D721Med (cell line): ENCODE results near the gene C2.

Experiments used
- DNase-seq: peaks from one replicate; pipeline ENCODE4 v3.0.0; 2011; ENCODE audit warnings: low spot score; ENCODE audit not compliant: insufficient read length
- FAIRE-seq: peaks from 2 replicates; lab custom pipeline; 2011; peaks lifted over from hg19 to GRCh38; lab: Jason Lieb, UNC
- TF ChIP-seq, protein P1 (sequence below): IDR thresholded peaks from 2 replicates; pipeline ENCODE4 v1.5.1; 2012; ENCODE audit warnings: mild to moderate bottlenecking, control low read depth; ENCODE audit not compliant: insufficient read depth; ENCODE audit errors: missing control alignments

C2 gene

GRCh38 chr6:31958741-31959739 lies 31.5 kb downstream of the C2 start, which contains the start of the genes NELFE and SKIC2:
Gene NELFE, minus strand, starts transcription at chr6:31958971. Its CDS starts 525 bp downstream, at chr6:31958446.
Gene SKIC2, plus strand, starts transcription at chr6:31959175. Its CDS starts 18 bp downstream, at chr6:31959193.
- FAIRE-seq (no peak), DNase-seq (peak; percentile 99)
- TF ChIP-seq, protein P1, sequence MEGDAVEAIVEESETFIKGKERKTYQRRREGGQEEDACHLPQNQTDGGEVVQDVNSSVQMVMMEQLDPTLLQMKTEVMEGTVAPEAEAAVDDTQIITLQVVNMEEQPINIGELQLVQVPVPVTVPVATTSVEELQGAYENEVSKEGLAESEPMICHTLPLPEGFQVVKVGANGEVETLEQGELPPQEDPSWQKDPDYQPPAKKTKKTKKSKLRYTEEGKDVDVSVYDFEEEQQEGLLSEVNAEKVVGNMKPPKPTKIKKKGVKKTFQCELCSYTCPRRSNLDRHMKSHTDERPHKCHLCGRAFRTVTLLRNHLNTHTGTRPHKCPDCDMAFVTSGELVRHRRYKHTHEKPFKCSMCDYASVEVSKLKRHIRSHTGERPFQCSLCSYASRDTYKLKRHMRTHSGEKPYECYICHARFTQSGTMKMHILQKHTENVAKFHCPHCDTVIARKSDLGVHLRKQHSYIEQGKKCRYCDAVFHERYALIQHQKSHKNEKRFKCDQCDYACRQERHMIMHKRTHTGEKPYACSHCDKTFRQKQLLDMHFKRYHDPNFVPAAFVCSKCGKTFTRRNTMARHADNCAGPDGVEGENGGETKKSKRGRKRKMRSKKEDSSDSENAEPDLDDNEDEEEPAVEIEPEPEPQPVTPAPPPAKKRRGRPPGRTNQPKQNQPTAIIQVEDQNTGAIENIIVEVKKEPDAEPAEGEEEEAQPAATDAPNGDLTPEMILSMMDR, result no peak

- TF ChIP-seq, protein P1, result no peak
- DNase-seq (no peak), FAIRE-seq (no peak)
Measured at GRCh38 chr6:31961616-31962015, 34.1 kb downstream of the C2 start.

DNA sequence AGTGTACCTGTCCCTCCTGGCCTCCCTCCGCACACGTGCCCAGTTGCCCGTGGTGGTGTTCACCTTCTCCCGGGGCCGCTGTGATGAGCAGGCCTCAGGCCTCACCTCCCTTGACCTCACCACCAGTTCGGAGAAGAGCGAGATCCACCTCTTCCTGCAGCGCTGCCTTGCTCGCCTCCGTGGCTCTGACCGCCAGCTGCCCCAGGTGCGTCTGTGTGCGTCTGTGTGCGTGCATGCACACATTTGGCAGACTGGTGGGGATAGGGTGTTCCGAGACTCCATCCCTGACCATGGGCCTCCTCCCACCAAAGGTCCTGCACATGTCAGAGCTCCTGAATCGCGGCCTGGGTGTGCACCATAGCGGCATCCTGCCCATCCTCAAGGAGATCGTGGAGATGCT lies 36.4 kb downstream of the C2 start:
- TF ChIP-seq, protein P1, result no peak
- FAIRE-seq (no peak), DNase-seq (no peak)

GRCh38 chr6:31965700-31966099 lies 38.2 kb downstream of the C2 start:
- TF ChIP-seq, protein P1, result no peak
- no peak for FAIRE-seq
- DNase-seq, result no peak

- DNase-seq (no peak), FAIRE-seq (no peak)
- TF ChIP-seq, protein P1, result no peak
Measured at GRCh38 chr6:31966506-31966905, 39.0 kb downstream of the C2 start.

DNA sequence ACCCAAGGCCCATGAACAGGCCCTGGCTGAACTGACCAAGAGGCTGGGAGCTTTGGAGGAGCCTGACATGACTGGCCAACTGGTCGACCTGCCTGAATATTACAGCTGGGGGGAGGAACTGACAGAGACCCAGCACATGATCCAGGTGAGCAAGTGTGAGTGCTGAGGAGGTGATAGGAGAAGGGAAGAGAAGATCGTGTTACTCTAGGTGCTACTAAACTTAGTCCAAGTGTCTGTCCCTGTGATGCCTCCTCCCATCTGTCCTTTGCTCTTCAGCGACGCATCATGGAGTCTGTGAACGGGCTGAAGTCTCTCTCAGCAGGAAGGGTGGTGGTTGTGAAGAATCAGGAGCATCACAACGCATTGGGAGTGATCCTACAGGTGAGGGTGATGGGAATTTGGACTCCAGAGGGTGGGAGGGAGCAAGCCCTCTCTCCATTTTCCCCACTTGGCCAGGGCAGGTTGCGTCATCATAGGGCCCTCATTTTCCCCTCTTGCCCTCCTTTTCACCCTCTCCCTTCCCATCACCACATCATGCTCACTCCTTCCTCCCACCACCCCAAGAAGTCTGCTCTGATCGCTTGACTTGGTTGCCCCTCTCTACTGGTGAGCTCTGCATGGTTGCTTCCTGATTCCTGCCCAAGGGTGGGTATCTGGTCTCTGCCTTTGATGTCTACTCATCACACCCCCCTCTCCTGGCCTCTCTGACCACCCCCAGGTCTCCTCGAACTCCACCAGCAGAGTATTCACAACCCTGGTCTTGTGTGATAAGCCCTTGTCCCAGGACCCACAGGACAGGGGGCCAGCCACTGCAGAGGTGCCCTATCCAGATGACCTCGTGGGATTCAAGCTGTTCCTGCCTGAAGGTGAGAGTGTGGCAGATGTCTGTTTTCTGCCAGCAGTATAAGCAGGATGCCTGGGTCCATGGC lies 39.7 kb downstream of the C2 start:
- TF ChIP-seq, protein P1, result no peak
- no peak for FAIRE-seq
- DNase-seq, result no peak
